ENCODE results near the gene TNFRSF14.

The TNFRSF14 gene
- total RNA-seq = 176 to 225 (median 194) reads per million in 3 donors

DNA sequence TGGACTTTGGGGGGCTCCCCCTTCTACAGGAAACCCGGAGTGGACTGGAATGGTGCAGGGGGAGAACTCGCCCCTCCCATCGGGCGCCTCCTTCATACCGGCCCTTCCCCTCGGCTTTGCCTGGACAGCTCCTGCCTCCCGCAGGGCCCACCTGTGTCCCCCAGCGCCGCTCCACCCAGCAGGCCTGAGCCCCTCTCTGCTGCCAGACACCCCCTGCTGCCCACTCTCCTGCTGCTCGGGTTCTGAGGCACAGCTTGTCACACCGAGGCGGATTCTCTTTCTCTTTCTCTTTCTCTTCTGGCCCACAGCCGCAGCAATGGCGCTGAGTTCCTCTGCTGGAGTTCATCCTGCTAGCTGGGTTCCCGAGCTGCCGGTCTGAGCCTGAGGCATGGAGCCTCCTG lies at the start of gene TNFRSF14:
TNFRSF14 (plus strand) TSS at position 95 of the 401 bp plus-strand sequence; CDS start at position 389, 294 bp downstream.
- peaks cover 43% of the 10 kb centered on the region for H3K4me1 ChIP-seq (ENCODE audit: control insufficient read depth, insufficient read depth, low read length, poor library complexity, severe bottlenecking)
- no peaks in the 10 kb centered on the region for H3K27me3 ChIP-seq (replicated peaks; ENCODE audit: control insufficient read depth, insufficient read depth, low read length, poor library complexity, severe bottlenecking)
- peak within 1 kb of the TSS; percentile 90 for H3K4me3 ChIP-seq (ENCODE audit: insufficient read depth, low read depth, low read length, poor library complexity, severe bottlenecking)
- H3K27ac ChIP-seq (ENCODE audit: insufficient read depth, low read length, poor library complexity, severe bottlenecking) = peak within 1 kb of the TSS; percentile 97
- no peaks in the 10 kb centered on the region for H3K9me3 ChIP-seq (ENCODE audit: control insufficient read depth, low read length)
- peak; percentile 57 to 62 (median 59) for DNase-seq
- peaks cover 26% of the 10 kb centered on the region for H3K36me3 ChIP-seq (ENCODE audit: control insufficient read depth, insufficient read depth, low read length)

DNA sequence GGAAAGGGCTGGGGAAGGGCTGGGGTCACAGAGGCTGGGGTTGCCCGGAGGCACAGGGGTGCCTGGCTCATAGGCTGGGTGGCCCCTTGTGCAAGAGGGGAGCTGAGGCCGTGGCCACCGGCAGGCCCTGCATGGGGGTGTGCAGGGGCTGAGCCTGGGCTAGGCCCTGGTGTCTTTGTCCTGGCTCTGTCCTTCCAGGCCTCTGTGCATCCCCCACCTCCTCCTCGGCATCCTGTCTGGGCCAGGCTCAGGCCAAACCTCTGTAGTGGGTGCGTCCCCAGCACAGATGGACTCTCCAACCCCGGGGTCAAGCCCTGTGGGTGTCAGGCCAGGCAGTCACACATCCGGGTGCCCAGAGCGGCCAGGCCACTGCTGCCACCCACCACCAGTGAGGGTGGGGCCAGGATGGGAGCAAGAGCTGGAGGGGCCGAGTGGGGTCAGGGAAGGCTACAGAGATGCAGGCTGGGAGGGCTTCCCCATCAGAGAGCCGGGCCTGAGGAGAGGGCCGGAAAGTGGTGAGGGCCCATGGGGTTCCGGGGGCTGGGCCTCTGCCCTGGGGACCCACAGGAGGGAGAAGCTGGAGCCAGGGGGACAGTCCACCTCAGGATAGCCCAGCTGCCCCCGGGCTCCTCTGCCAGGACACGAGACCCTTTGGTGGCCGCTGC lies 49.1 kb upstream of the TNFRSF14 start:
- no peaks in the 10 kb centered on the region for H3K4me1 ChIP-seq (ENCODE audit: control insufficient read depth, insufficient read depth, low read length, poor library complexity, severe bottlenecking)
- no peak for DNase-seq
- H3K27me3 ChIP-seq (replicated peaks; ENCODE audit: control insufficient read depth, insufficient read depth, low read length, poor library complexity, severe bottlenecking) = no peaks in the 10 kb centered on the region
- no peaks in the 10 kb centered on the region for H3K9me3 ChIP-seq (ENCODE audit: control insufficient read depth, low read length)
- no peak overlapping the region for H3K4me3 ChIP-seq (ENCODE audit: insufficient read depth, low read depth, low read length, poor library complexity, severe bottlenecking)
- no peak overlapping the region for H3K27ac ChIP-seq (ENCODE audit: insufficient read depth, low read length, poor library complexity, severe bottlenecking)
- peaks cover 41% of the 10 kb centered on the region for H3K36me3 ChIP-seq (ENCODE audit: control insufficient read depth, insufficient read depth, low read length)

DNA sequence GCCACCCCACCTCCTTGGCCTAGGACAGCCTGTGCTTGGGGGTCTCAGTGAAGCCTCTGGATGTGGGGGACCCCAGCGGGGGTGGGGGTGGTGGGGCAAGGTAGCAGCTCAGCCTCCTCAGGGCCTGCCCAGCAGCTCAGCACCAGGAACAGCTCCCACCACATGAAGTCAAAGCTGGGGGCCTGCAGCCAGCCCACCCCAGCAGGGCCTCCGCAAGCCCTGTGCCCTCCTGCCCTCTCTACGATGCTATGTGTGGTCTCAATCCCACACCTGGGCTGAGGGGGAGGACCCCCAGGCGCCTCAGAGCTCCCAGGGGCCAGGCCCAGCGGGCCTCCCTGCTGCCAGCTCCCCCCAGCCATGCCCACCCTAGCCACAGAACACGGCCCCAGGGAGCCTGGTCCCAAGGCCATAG lies 48.4 kb upstream of the TNFRSF14 start:
- Histone ChIP-seq H3K27me3 (replicated peaks; ENCODE audit: control insufficient read depth, insufficient read depth, low read length, poor library complexity, severe bottlenecking) (no peaks in the 10 kb centered on the region), H3K9me3 (ENCODE audit: control insufficient read depth, low read length) (no peaks in the 10 kb centered on the region), H3K4me1 (ENCODE audit: control insufficient read depth, insufficient read depth, low read length, poor library complexity, severe bottlenecking) (no peaks in the 10 kb centered on the region), H3K27ac (ENCODE audit: insufficient read depth, low read length, poor library complexity, severe bottlenecking) (no peak overlapping the region), H3K4me3 (ENCODE audit: insufficient read depth, low read depth, low read length, poor library complexity, severe bottlenecking) (no peak overlapping the region), H3K36me3 (ENCODE audit: control insufficient read depth, insufficient read depth, low read length) (peaks cover 48% of the 10 kb centered on the region)
- no peak for DNase-seq

DNA sequence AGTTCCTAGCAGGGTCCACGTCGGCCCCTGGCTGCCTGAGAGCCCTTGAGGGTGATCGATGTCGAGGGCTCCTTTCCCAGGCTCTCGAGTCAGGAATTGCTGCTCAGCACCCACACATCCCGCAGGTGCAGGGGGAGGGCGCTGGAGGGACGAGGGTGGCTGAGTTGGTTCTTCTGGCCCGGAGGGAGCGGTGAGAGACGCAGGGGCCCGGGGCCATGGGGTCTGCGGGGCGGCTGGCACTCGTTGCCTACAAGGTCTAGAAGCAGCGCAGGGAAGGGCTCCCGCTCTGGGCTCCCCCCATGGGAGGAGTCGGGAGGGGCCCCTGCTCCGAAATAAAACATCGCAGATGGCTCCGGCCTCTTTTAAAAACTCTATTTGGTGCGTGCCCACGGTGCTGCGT lies 48.0 kb upstream of the TNFRSF14 start:
- Histone ChIP-seq H3K36me3 (ENCODE audit: control insufficient read depth, insufficient read depth, low read length) (peaks cover 52% of the 10 kb centered on the region), H3K4me3 (ENCODE audit: insufficient read depth, low read depth, low read length, poor library complexity, severe bottlenecking) (no peak overlapping the region), H3K9me3 (ENCODE audit: control insufficient read depth, low read length) (no peaks in the 10 kb centered on the region), H3K27me3 (replicated peaks; ENCODE audit: control insufficient read depth, insufficient read depth, low read length, poor library complexity, severe bottlenecking) (no peaks in the 10 kb centered on the region), H3K4me1 (ENCODE audit: control insufficient read depth, insufficient read depth, low read length, poor library complexity, severe bottlenecking) (no peaks in the 10 kb centered on the region), H3K27ac (ENCODE audit: insufficient read depth, low read length, poor library complexity, severe bottlenecking) (no peak overlapping the region)
- no peak for DNase-seq

DNA sequence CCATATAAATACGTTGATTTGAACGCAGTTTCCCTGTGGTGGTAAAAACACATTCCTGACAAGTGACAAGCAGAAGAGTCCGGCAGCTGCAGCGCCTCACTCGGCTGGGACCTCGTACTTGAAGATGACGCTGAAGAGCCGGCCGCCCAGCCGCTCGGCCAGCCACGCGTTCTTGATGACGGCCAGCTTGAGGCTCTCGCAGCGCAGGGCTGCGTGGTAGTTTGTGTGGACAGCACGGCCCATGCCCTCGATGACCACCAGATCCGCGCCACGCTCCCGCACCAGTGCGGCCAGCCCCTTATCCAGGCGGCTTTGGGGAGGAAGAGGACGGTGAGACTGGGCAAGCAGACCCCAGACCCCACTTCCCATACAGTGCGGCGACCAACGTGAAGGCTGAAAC lies 47.4 kb upstream of the TNFRSF14 start:
- Histone ChIP-seq H3K27me3 (replicated peaks; ENCODE audit: control insufficient read depth, insufficient read depth, low read length, poor library complexity, severe bottlenecking) (no peaks in the 10 kb centered on the region), H3K4me1 (ENCODE audit: control insufficient read depth, insufficient read depth, low read length, poor library complexity, severe bottlenecking) (no peaks in the 10 kb centered on the region), H3K4me3 (ENCODE audit: insufficient read depth, low read depth, low read length, poor library complexity, severe bottlenecking) (no peak overlapping the region), H3K9me3 (ENCODE audit: control insufficient read depth, low read length) (no peaks in the 10 kb centered on the region), H3K27ac (ENCODE audit: insufficient read depth, low read length, poor library complexity, severe bottlenecking) (no peak overlapping the region), H3K36me3 (ENCODE audit: control insufficient read depth, insufficient read depth, low read length) (peaks cover 58% of the 10 kb centered on the region)
- DNase-seq = no peak

DNA sequence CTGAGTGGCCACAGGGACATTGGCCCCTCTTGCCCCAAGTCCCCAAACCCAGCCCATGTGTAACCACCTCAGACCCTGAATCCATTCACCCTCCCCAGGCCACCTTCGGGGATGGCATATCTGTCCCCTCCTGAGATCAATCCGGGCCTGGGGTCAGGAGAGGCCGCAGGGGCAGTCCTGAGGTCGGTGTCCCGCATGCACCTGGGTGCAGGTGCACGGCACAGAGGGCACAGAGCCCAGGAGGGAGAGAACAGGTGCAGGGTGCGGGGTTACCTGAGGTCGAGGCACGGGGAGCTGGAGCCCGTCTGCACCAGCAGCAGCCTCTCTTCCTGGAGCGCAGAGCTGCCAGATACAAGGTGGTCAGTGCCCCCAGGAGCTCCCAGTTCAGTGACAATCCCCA lies 46.6 kb upstream of the TNFRSF14 start:
- Histone ChIP-seq H3K4me1 (ENCODE audit: control insufficient read depth, insufficient read depth, low read length, poor library complexity, severe bottlenecking) (no peaks in the 10 kb centered on the region), H3K27me3 (replicated peaks; ENCODE audit: control insufficient read depth, insufficient read depth, low read length, poor library complexity, severe bottlenecking) (no peaks in the 10 kb centered on the region), H3K27ac (ENCODE audit: insufficient read depth, low read length, poor library complexity, severe bottlenecking) (no peak overlapping the region), H3K4me3 (ENCODE audit: insufficient read depth, low read depth, low read length, poor library complexity, severe bottlenecking) (no peak overlapping the region), H3K9me3 (ENCODE audit: control insufficient read depth, low read length) (no peaks in the 10 kb centered on the region), H3K36me3 (ENCODE audit: control insufficient read depth, insufficient read depth, low read length) (peaks cover 65% of the 10 kb centered on the region)
- DNase-seq = no peak

DNA sequence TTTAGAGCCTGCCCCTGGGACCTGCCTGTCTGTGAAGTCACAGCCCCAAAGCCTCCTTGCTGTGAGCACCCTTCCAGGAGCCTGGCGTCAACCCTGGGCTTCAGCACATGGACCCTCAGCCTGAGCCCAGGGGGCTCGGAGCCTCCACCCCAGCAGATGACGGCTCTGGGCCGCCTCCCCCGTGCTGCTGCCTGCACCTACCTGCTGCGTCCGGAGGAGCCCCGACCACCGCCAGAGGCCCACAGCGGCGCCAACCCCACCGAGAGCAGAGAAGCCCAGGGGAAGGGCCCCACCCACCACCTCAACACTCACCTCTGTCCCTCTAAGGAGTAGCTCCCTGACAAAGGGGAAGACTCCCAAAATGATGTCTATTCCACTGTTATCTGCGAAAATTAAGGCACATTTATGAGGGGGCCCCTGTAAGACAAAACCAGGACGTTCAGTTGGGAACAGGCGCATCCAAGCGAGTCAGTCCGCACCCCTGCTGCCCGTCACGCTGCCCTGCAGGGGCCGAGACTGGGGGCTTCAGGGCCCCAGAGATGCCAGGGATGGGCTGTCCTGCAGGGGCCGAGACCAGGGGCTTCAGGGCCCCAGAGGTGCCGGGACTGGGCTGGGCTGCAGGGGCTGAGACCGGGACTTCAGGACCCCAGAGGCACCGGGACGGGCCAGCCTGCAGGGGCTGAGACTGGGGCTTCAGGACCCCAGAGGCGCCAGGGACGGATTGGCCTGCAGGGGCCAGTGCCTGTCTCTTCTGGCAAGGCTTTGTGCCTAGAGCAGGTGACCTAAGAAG lies 45.6 kb upstream of the TNFRSF14 start:
- H3K27ac ChIP-seq (ENCODE audit: insufficient read depth, low read length, poor library complexity, severe bottlenecking) = no peak overlapping the region
- no peaks in the 10 kb centered on the region for H3K4me1 ChIP-seq (ENCODE audit: control insufficient read depth, insufficient read depth, low read length, poor library complexity, severe bottlenecking)
- no peaks in the 10 kb centered on the region for H3K27me3 ChIP-seq (replicated peaks; ENCODE audit: control insufficient read depth, insufficient read depth, low read length, poor library complexity, severe bottlenecking)
- DNase-seq = no peak
- no peaks in the 10 kb centered on the region for H3K9me3 ChIP-seq (ENCODE audit: control insufficient read depth, low read length)
- H3K4me3 ChIP-seq (ENCODE audit: insufficient read depth, low read depth, low read length, poor library complexity, severe bottlenecking) = no peak overlapping the region
- H3K36me3 ChIP-seq (ENCODE audit: control insufficient read depth, insufficient read depth, low read length) = peaks cover 74% of the 10 kb centered on the region

DNA sequence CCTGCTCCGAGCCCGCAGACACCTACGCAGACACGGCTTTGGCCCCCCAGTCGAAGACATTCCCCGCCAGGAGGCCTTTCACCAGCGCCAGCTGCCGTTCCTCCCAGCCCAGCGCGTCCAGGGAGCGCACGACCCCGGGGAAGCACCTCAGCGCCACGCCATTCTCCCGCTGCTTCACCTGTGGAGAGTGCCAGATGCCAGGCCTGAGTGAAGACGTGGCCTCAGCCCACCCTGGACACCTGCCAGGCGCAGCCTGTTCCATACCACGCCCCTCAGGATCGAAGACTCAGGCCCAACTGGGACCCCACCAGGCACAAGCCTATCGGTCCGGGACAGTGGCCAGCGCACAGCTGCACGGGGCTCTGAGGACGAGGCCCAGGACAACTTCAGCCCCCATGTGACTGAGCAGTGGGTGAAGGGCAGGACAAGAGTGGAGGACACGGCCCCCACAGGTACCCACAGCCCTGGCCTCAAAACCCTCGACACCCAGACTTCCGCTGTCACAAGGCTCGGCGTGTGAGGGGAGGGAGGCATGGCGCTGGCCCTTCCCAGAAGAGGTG lies 43.2 kb upstream of the TNFRSF14 start:
- H3K36me3 ChIP-seq (ENCODE audit: control insufficient read depth, insufficient read depth, low read length) = peaks cover 95% of the 10 kb centered on the region
- no peaks in the 10 kb centered on the region for H3K9me3 ChIP-seq (ENCODE audit: control insufficient read depth, low read length)
- H3K4me1 ChIP-seq (ENCODE audit: control insufficient read depth, insufficient read depth, low read length, poor library complexity, severe bottlenecking) = no peaks in the 10 kb centered on the region
- H3K27ac ChIP-seq (ENCODE audit: insufficient read depth, low read length, poor library complexity, severe bottlenecking) = no peak overlapping the region
- no peak overlapping the region for H3K4me3 ChIP-seq (ENCODE audit: insufficient read depth, low read depth, low read length, poor library complexity, severe bottlenecking)
- no peak for DNase-seq
- H3K27me3 ChIP-seq (replicated peaks; ENCODE audit: control insufficient read depth, insufficient read depth, low read length, poor library complexity, severe bottlenecking) = no peaks in the 10 kb centered on the region

DNA sequence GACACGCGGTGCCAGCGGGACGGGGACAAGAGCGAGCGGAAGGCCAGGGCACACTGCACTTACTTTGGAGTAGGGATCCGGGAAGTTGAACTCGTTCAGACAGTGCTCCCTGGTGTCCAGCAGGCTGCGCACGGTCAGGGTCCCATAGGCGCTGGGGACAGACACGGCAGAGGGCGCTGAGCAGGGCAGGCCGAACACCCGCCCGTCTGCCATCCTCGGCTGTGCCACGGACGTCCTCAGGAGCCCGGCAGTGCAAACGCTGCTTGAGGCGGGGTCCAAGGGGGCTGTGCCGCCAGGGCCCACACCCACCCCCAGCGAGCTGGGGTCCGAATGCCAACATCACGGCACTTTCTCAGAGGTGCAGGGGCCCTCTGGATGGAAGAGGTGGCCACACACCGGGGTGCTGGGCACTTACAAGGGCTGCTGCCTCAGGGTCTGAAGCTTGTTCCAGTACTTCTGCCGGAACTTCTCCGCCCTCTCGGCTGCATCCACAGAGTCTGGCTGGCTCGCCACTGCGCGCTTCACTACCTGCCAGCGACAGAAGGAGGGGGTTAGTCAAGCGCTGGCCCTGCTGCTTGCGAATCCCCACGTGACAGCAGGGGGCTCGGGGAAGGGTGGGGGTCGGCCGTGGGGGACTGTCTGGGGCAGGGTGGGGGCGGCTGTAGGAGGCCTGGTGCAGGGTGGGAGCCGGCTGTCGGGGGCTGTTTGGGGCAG lies 42.1 kb upstream of the TNFRSF14 start:
- DNase-seq = no peak
- H3K9me3 ChIP-seq (ENCODE audit: control insufficient read depth, low read length) = no peaks in the 10 kb centered on the region
- H3K36me3 ChIP-seq (ENCODE audit: control insufficient read depth, insufficient read depth, low read length) = peaks cover 98% of the 10 kb centered on the region

More for the DNA sequence above, 42.1 kb upstream of the TNFRSF14 start:
- Histone ChIP-seq H3K27me3 (replicated peaks; ENCODE audit: control insufficient read depth, insufficient read depth, low read length, poor library complexity, severe bottlenecking) (no peaks in the 10 kb centered on the region), H3K27ac (ENCODE audit: insufficient read depth, low read length, poor library complexity, severe bottlenecking) (no peak overlapping the region), H3K4me3 (ENCODE audit: insufficient read depth, low read depth, low read length, poor library complexity, severe bottlenecking) (no peak overlapping the region), H3K4me1 (ENCODE audit: control insufficient read depth, insufficient read depth, low read length, poor library complexity, severe bottlenecking) (no peaks in the 10 kb centered on the region)
